Lung (tissue), 12 donors: ENCODE measurements around the gene IL1RAP. TPM values are rescaled to one million over a fixed set of nuclear protein-coding genes. Genes with fewer than 3 reads are reported as not detected.
A peak's percentile ranks its signal among the peaks of the same experiment; 100 is the strongest.

Experiments
- ATAC-seq: fragments of 200-7000 bp; cut with Tn5 transposase; one replicate; pipeline ENCODE4 v1.9.1; 2020; ENCODE audit warnings: moderate number of reproducible peaks; ENCODE audit not compliant: insufficient read depth, low FRiP score
- DNase-seq, 3 donors: peaks; one replicate each; pipeline ENCODE4 v3.0.0-alpha.2; 2013 to 2017
- H3K27ac ChIP-seq, 2 donors: one replicate each; pipeline ENCODE4 v1.5.1; 2013; ENCODE audit warnings: mild to moderate bottlenecking in 2 of 2, moderate library complexity in 2 of 2, control low read depth in 1 of 2, inconsistent platforms in 1 of 2, low read depth in 1 of 2, low read length in 1 of 2
- H3K27me3 ChIP-seq, 3 donors: one replicate each; pipeline ENCODE4 v1.5.1; 2013; ENCODE audit warnings: low read length in 2 of 3; ENCODE audit not compliant: control insufficient read depth in 3 of 3, insufficient read depth in 3 of 3
- H3K36me3 ChIP-seq, 4 donors: one replicate each; pipeline ENCODE4 v1.5.1; 2013; ENCODE audit warnings: low read length in 4 of 4, mild to moderate bottlenecking in 1 of 4, moderate library complexity in 1 of 4; ENCODE audit not compliant: control insufficient read depth in 4 of 4, insufficient read depth in 4 of 4
- H3K4me1 ChIP-seq, 5 donors: one replicate each; pipeline ENCODE4 v1.5.1; 2013; ENCODE audit warnings: low read length in 5 of 5, mild to moderate bottlenecking in 2 of 5, moderate library complexity in 1 of 5; ENCODE audit not compliant: control insufficient read depth in 5 of 5, insufficient read depth in 5 of 5
- H3K4me3 ChIP-seq: one replicate; pipeline ENCODE4 v1.5.1; 2013; ENCODE audit warnings: mild to moderate bottlenecking, control low read depth, moderate library complexity
- H3K9ac ChIP-seq, 2 donors: one replicate each; pipeline ENCODE4 v1.5.1; 2013; ENCODE audit warnings: low read length in 2 of 2, control low read depth in 1 of 2; ENCODE audit not compliant: insufficient read depth in 1 of 2
- H3K9me3 ChIP-seq, 4 donors: one replicate each; pipeline ENCODE4 v1.5.1; 2013; ENCODE audit warnings: low read length in 3 of 4, mild to moderate bottlenecking in 1 of 4, moderate library complexity in 1 of 4; ENCODE audit not compliant: control insufficient read depth in 4 of 4, insufficient read depth in 3 of 4
- CTCF ChIP-seq: IDR thresholded peaks from 2 replicates; pipeline ENCODE4 v1.5.1; 2012; ENCODE audit warnings: mild to moderate bottlenecking; ENCODE audit errors: control extremely low read depth, extremely low read depth
- WGBS, 2 donors: extraction: QIAGEN DNeasy Blood & Tissue Kit; methylation state at CpG; one replicate each; pipeline ENCODE4 v1.1.7; 2013; 5-methylcytosine and 5-hydroxymethylcytosine counted together
- polyA plus RNA-seq, 2 donors: library from polyadenylated mRNA; stranded (reverse); fragments of 200-250 nt; gene quantifications; one replicate each; pipeline ENCODE4 v1.2.1, GENCODE V29; 2013
- total RNA-seq, 2 donors: library from RNA; depleted of rRNA in 1 of 2; stranded (reverse); fragments of >200 nt in 1 of 2; gene quantifications; one replicate each; pipeline ENCODE4 v1.2.1, GENCODE V29; 2014 to 2021
- donor health status: control.
- donor health status: control.
- donor health status: Bipolar disorder and iron deficiency.
- donor health status: healthy.
- donor health status: DM: yes; HTN: yes; CAD: no.

Gene IL1RAP
- total and polyA plus RNA-seq, 4 donors = 3.2 to 34.2 (median 26.8) TPM

GRCh38 chr3:190564175-190564574, 50.3 kb downstream of the IL1RAP start:
- TF ChIP-seq CTCF = no peak
- H3K27me3 ChIP-seq = no peaks in the 10 kb centered on the region
- peaks cover 0 to 2% (median under 1%) of the 10 kb centered on the region in 4 donors for H3K9me3 ChIP-seq
- peaks cover 0 to 33% (median 0%) of the 10 kb centered on the region in 5 donors for H3K4me1 ChIP-seq
- no peak overlapping the region for H3K27ac ChIP-seq
- DNase-seq (no peak), ATAC-seq (no peak)
- H3K4me3 ChIP-seq = no peak overlapping the region
- no peak overlapping the region for H3K9ac ChIP-seq
- WGBS, 2 donors = 73 to 96% methylated on average over 2 of the region's 2 CpGs
- peaks cover 0 to 6% (median 1%) of the 10 kb centered on the region in 4 donors for H3K36me3 ChIP-seq

GRCh38 chr3:190566043-190566933, 52.4 kb downstream of the IL1RAP start:
- peaks cover 0 to 6% (median 1%) of the 10 kb centered on the region in 4 donors for H3K36me3 ChIP-seq
- WGBS, 2 donors = 18 to 30% methylated on average over 6 of the region's 6 CpGs
- peaks cover 0 to 1% (median 0%) of the 10 kb centered on the region in 4 donors for H3K9me3 ChIP-seq
- H3K27me3 ChIP-seq = no peaks in the 10 kb centered on the region
- H3K4me3 ChIP-seq = no peak overlapping the region
- peak overlapping the region; percentile 76 to 85 for H3K27ac ChIP-seq
- peak; percentile 71 to 80 (median 72) for DNase-seq
- peak; percentile 95 for ATAC-seq
- no peak for TF ChIP-seq CTCF
- peaks cover 0 to 28% (median 0%) of the 10 kb centered on the region in 5 donors for H3K4me1 ChIP-seq
- no peak overlapping the region for H3K9ac ChIP-seq

- H3K27me3 ChIP-seq = no peaks in the 10 kb centered on the region
- no peak overlapping the region for H3K27ac ChIP-seq
- peaks cover 0 to 1% (median 0%) of the 10 kb centered on the region in 4 donors for H3K9me3 ChIP-seq
- 76 to 80% methylated on average over 2 of the region's 2 CpGs for WGBS, 2 donors
- DNase-seq = no peak
- TF ChIP-seq CTCF = no peak
- no peak overlapping the region for H3K4me3 ChIP-seq
- no peak for ATAC-seq
- peaks cover 0 to 24% (median 0%) of the 10 kb centered on the region in 5 donors for H3K4me1 ChIP-seq
- no peak overlapping the region for H3K9ac ChIP-seq
- peaks cover 0 to 6% (median 1%) of the 10 kb centered on the region in 4 donors for H3K36me3 ChIP-seq
Measured at GRCh38 chr3:190568036-190568435, 54.2 kb downstream of the IL1RAP start.
